K562 (cell line): Measurements from ENCODE around the gene TM2D3.

ENCODE experiments used
- YY1 ChIP-seq, 3 experiments: IDR thresholded peaks; 2 replicates each; pipeline ENCODE4 v1.6.1; 2011; ENCODE audit warnings: low read length in 2 of 3, mild to moderate bottlenecking in 2 of 3, moderate library complexity in 2 of 3, borderline replicate concordance in 1 of 3, control low read depth in 1 of 3, low read depth in 1 of 3; ENCODE audit not compliant: insufficient read depth in 3 of 3, insufficient replicate concordance in 2 of 3, control insufficient read depth in 1 of 3, insufficient read length in 1 of 3; ENCODE audit errors: extremely low read depth in 1 of 3
- TF ChIP-seq, protein P1 (sequence below): sonication (generic); formaldehyde crosslinking; IDR thresholded peaks from 2 replicates; pipeline ENCODE4 v1.8.1; 2023; ENCODE audit warnings: mild to moderate bottlenecking, missing genetic modification reagents
- TF ChIP-seq, protein P2 (sequence below), 3 experiments: IDR thresholded peaks in 2 of 3; conservative IDR thresholded peaks in 1 of 3; 2 replicates each; pipeline ENCODE4 v1.5.1; 2011 to 2012; ENCODE audit warnings: low read length in 3 of 3, mild to moderate bottlenecking in 3 of 3, control low read depth in 2 of 3, improper control_type of control experiment in 1 of 3, inconsistent platforms in 1 of 3, low read depth in 1 of 3, mixed read lengths in 1 of 3, moderate library complexity in 1 of 3; ENCODE audit not compliant: insufficient read depth in 2 of 3

DNA sequence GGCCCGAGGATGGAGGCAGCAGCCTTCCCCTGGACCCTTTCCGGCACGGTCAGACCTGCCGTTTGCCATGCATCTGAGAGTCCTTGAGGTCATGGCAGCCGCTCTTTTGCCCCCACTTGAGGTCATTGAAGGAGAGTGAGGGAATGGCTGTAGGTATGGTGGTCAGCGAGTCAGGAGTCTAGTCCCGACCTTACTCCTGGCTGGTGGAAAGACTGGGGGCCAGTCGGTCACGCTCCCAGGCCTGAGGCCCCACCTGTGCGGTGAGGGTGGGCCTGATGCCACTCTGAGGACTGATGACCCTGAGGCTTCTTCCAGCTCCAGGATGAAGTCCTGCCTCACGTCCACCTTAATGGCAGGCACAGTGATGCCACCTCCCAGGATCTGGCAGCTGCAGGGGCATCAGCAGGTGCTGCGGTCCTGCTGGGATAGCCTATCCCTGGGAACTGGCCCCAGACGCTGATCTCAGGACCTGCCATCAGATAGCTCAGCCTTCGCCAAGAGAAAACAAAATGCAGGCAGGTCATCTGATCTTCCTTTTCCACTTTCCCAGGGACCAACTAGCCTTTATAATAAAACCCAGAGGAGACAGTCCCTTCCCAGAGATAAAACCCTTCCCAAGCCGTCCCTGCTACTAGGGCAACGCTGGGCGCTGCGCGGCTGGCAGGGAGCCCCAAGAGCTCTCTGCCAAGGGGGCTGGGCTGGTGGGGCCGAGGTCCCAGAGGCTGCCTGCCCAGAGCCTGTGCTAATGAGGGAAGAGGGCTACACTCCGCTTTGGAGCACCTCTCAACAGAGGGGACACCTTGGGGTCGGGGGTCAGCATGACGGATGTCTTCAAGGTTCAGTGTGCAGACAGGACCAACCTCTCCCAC, 42.2 kb downstream of the TM2D3 start:
- TF ChIP-seq YY1 (IDR thresholded peaks at IDR 0.05; ENCODE audit: borderline replicate concordance in 1 of 3, control insufficient read depth in 1 of 3, extremely low read depth in 1 of 3, insufficient read depth in 3 of 3, insufficient read length in 1 of 3, insufficient replicate concordance in 2 of 3, low read depth in 1 of 3, low read length in 2 of 3), result no peak
- TF ChIP-seq, protein P1, sequence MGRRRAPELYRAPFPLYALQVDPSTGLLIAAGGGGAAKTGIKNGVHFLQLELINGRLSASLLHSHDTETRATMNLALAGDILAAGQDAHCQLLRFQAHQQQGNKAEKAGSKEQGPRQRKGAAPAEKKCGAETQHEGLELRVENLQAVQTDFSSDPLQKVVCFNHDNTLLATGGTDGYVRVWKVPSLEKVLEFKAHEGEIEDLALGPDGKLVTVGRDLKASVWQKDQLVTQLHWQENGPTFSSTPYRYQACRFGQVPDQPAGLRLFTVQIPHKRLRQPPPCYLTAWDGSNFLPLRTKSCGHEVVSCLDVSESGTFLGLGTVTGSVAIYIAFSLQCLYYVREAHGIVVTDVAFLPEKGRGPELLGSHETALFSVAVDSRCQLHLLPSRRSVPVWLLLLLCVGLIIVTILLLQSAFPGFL (CRISPR knock-in tag), result no peak
- TF ChIP-seq, protein P2, sequence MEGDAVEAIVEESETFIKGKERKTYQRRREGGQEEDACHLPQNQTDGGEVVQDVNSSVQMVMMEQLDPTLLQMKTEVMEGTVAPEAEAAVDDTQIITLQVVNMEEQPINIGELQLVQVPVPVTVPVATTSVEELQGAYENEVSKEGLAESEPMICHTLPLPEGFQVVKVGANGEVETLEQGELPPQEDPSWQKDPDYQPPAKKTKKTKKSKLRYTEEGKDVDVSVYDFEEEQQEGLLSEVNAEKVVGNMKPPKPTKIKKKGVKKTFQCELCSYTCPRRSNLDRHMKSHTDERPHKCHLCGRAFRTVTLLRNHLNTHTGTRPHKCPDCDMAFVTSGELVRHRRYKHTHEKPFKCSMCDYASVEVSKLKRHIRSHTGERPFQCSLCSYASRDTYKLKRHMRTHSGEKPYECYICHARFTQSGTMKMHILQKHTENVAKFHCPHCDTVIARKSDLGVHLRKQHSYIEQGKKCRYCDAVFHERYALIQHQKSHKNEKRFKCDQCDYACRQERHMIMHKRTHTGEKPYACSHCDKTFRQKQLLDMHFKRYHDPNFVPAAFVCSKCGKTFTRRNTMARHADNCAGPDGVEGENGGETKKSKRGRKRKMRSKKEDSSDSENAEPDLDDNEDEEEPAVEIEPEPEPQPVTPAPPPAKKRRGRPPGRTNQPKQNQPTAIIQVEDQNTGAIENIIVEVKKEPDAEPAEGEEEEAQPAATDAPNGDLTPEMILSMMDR (IDR thresholded peaks at IDR 0.05 in 2 of 3, conservative IDR thresholded peaks at IDR 0.05 in 1 of 3; ENCODE audit: insufficient read depth in 2 of 3, low read depth in 1 of 3, low read length in 3 of 3), result no peak
